Thoracic aorta (tissue), 2 donors: Measurements from ENCODE around the gene TSGA10IP. TPM values are rescaled to one million over a fixed set of nuclear protein-coding genes. Genes with fewer than 3 reads are reported as not detected.

ENCODE experiments used
- ATAC-seq: fragments of 150-250 bp; one replicate; pipeline ENCODE4 v1.8.0; 2017; ENCODE audit warnings: low read depth; ENCODE audit not compliant: insufficient number of reproducible peaks, low FRiP score
- DNase-seq: peaks from one replicate; pipeline ENCODE4 v3.0.0-alpha.2; 2020; ENCODE audit warnings: low spot score
- H3K27ac ChIP-seq, 2 donors: fragments of 200-600 bp; sonication (generic); 1 replicate in 1 of 2; 2 replicates in 1 of 2; pipeline ENCODE4 v1.5.1; 2016; ENCODE audit warnings: mild to moderate bottlenecking in 2 of 2, moderate library complexity in 2 of 2
- H3K27me3 ChIP-seq: fragments of 200-600 bp; sonication (generic); replicated peaks from 2 replicates; pipeline ENCODE4 v1.6.0; 2016; ENCODE audit warnings: mild to moderate bottlenecking; ENCODE audit not compliant: insufficient read depth
- H3K36me3 ChIP-seq: fragments of 200-600 bp; sonication (generic); one replicate; pipeline ENCODE4 v1.5.1; 2016
- H3K4me1 ChIP-seq, 2 donors: fragments of 200-600 bp; sonication (generic); 1 replicate in 1 of 2; 2 replicates in 1 of 2; pipeline versions ENCODE4 v1.5.1 to v1.6.0; 2016; ENCODE audit warnings: low read depth in 2 of 2, mild to moderate bottlenecking in 1 of 2; ENCODE audit not compliant: control insufficient read depth in 1 of 2
- H3K4me3 ChIP-seq: fragments of 200-600 bp; sonication (generic); 2 replicates; pipeline ENCODE4 v1.5.1; 2016; ENCODE audit warnings: mild to moderate bottlenecking
- H3K9me3 ChIP-seq: fragments of 200-600 bp; sonication (generic); 2 replicates; pipeline ENCODE4 v1.5.1; 2016
- total RNA-seq, 2 donors: library from RNA; depleted of rRNA; stranded (reverse); fragments of >200 nt; gene quantifications; one replicate each; pipeline versions ENCODE4 v1.1.0 to v1.2.3, GENCODE V29; 2016
- TF ChIP-seq, protein P1 (sequence below): fragments of 200-600 bp; sonication (generic); IDR thresholded peaks from one replicate; pipeline ENCODE4 v1.5.1; 2019; ENCODE audit warnings: antibody characterized with exemption

Gene TSGA10IP
- not detected for total RNA-seq

DNA sequence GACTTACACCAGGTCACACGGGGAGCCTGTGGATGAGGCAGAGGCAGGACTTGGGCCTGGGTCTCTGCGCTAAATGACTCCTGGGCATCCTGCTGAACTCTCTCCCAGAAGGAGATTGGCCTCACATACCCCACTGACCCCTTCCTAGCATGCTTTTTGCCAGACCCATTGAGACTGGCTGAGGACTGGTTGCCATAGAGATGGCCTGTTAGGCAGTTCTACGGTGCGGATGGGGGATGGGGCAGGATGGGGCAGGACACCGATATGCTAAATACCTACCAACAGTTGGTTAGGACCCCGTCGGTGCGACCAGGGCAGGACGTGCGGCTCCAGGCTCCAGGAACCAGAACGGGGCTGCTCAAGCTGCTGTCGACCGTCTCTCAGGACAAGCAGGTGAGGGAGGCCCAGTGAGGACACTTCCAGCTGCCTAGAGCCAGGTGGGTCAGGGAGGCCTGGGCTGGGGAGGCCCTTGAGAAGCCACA, at the start of gene TSGA10IP:
Gene TSGA10IP (plus strand): TSS at position 51 of the 482 bp plus-strand sequence. CDS start 196 bp downstream, at position 247.
- Histone ChIP-seq H3K27me3 (no peaks in the 10 kb centered on the region), H3K9me3 (no peaks in the 10 kb centered on the region), H3K4me3 (no peak within 1 kb of the TSS), H3K27ac (no peak within 1 kb of the TSS), H3K36me3 (no peaks in the 10 kb centered on the region), H3K4me1 (no peaks in the 10 kb centered on the region)
- ATAC-seq (no peak), DNase-seq (no peak)
- TF ChIP-seq, protein P1, sequence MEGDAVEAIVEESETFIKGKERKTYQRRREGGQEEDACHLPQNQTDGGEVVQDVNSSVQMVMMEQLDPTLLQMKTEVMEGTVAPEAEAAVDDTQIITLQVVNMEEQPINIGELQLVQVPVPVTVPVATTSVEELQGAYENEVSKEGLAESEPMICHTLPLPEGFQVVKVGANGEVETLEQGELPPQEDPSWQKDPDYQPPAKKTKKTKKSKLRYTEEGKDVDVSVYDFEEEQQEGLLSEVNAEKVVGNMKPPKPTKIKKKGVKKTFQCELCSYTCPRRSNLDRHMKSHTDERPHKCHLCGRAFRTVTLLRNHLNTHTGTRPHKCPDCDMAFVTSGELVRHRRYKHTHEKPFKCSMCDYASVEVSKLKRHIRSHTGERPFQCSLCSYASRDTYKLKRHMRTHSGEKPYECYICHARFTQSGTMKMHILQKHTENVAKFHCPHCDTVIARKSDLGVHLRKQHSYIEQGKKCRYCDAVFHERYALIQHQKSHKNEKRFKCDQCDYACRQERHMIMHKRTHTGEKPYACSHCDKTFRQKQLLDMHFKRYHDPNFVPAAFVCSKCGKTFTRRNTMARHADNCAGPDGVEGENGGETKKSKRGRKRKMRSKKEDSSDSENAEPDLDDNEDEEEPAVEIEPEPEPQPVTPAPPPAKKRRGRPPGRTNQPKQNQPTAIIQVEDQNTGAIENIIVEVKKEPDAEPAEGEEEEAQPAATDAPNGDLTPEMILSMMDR, result no peak

DNA sequence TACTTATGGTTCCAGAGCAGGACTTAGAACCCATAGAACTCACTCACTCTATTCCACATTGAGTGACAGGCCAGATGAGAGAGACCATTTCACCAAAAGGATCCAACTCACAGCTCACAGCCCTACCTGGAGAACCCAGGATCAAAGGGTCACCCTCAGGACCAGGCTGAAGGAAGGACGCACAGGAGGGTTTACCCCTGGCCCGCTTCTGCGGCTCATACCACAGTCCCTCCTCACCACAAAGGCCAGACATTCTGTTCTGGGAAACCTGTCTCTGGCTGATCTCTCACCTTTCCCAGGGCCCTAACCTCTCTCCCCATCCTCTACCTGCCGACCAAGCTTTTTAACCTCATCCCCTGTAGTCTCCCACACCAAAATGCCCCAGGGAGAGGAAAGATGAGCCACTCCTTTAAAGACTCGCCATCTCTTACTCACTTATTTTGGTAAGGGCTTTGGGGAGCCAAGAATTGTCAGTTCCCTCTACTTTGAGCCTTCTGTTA, 49.7 kb upstream of the TSGA10IP start:
- ATAC-seq (no peak), DNase-seq (no peak)
- TF ChIP-seq, protein P1, result no peak
- H3K36me3 ChIP-seq, result no peaks in the 10 kb centered on the region
- H3K4me3 ChIP-seq, result no peak overlapping the region
- no peaks in the 10 kb centered on the region for H3K27me3 ChIP-seq
- H3K9me3 ChIP-seq, result no peaks in the 10 kb centered on the region
- peaks cover 19 to 58% of the 10 kb centered on the region in 2 donors for H3K4me1 ChIP-seq
- H3K27ac ChIP-seq, result no peak overlapping the region

DNA sequence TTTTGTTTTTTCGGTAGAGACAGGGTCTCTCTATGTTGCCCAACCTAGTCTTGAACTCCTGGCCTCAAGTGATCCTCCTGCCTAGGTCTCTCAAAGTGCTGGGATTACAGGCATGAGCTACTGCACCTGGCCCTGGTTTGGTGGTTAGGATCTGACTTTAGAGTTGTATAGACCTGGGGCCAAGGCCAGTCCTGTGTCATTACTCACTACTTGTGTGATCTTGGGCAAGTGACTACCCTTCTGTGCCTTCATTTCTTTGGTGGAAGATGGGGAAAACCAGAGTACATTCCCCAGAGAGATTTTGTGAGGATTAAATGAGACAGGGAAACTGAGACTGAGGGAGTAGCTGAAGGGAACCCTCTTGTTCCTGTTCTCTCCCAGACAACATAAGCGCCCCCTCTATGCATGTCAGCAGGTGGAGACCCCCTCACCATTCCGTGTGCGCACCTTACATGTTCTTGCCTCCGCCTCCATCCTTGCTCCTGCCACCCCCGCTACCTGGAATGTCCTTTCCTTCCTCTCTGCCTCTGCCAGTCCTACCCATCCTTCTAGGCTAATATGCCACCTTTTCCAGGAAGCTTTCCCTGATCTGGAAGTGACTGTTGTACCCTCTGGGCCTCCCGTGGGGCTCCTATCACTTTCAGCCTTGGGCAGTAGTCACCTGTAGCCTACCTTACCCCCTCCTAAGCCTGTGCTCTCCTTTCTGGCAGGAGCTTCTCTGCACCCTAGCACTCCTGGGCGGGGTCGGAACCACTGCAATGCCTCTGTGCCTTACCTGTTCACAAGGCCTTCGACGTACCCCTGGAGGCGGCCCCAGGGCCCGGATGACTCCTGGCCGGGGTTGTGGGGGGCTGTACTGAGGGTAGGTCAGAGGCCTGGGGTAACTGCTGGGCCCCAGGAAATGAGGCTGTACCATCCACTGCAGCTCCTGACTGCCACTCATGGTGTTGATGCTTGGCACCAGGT, 49.0 kb upstream of the TSGA10IP start:
- no peaks in the 10 kb centered on the region for H3K9me3 ChIP-seq
- TF ChIP-seq, protein P1, result no peak
- DNase-seq (no peak), ATAC-seq (no peak)
- peak overlapping the region in 1 of 2 donors; percentile 48 for H3K27ac ChIP-seq
- H3K36me3 ChIP-seq, result no peaks in the 10 kb centered on the region
- no peak overlapping the region for H3K4me3 ChIP-seq
- H3K27me3 ChIP-seq, result no peaks in the 10 kb centered on the region
- H3K4me1 ChIP-seq, result peaks cover 19 to 55% of the 10 kb centered on the region in 2 donors

DNA sequence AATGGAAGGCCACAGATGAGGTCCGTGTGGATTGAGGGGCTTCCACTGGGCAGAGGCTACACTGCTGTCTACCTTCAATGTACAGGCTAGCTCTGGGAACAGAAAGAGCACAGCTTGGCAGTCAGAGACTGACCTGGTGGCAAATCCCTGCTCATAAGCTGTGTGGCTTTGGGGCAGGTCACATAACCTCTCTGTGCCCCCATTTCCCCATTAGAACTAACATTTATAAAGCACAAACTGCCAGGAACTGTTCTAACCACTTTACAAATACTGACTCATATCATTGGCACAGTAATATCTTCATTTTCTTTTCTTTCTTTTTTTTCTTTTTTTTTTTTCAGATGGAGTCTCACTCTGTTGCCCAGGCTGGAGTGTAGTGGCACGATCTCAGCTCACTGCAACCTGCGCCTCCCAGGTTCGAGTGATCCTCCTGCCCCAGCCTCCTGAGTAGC, 48.2 kb upstream of the TSGA10IP start:
- no peaks in the 10 kb centered on the region for H3K9me3 ChIP-seq
- TF ChIP-seq, protein P1, result no peak
- H3K4me1 ChIP-seq, result peaks cover 16 to 48% of the 10 kb centered on the region in 2 donors
- DNase-seq (no peak), ATAC-seq (no peak)
- no peaks in the 10 kb centered on the region for H3K27me3 ChIP-seq
- peak overlapping the region in 1 of 2 donors; percentile 48 for H3K27ac ChIP-seq
- no peak overlapping the region for H3K4me3 ChIP-seq
- H3K36me3 ChIP-seq, result no peaks in the 10 kb centered on the region
